ENCODE data around the gene MUC13. TPM values are rescaled to one million over a fixed set of nuclear protein-coding genes. Genes with fewer than 3 reads are reported as not detected.

The MUC13 gene
- total and polyA plus RNA-seq, 2 of the 4 experiments (the other 2 are of a cell fraction) = not detected

DNA sequence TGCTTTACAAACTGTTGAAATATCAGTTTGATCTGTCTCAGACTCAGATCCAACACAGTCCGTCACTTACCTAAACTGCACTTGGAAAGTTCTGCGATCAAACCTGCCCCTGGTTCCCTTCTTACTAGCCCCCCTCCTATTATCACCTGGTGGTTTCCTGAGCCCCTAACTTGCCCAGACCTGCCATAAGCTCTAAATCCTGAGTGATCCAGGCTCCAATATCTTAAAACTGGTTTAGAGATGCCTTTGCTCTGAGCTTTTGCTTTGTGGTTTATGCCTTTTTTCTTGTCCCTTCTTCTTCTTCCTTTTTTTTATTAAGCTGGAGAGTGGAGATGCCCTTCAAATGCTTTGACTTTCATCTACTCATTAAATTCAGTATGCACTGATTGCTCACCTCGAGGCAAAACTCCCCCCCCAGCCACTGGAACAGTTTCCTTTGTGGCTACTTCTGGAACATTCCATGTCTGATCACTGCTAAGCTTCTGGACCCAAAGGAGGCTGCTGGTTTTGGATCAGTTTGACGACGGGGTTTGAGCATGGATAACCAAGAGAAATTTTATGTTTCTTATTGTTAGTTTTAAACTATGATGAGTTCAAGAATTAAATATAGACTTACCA, 43.9 kb downstream of the MUC13 start:
- H4K5ac ChIP-seq (ENCODE audit: low read depth, low read length) = no peak overlapping the region
- no peak overlapping the region for H3K23ac ChIP-seq (ENCODE audit: low read depth, low read length)
- no peak overlapping the region for H4K91ac ChIP-seq (ENCODE audit: insufficient read depth, low read depth, low read length)
- H3K36me3 ChIP-seq (ENCODE audit: control insufficient read depth, insufficient read depth, low read length) = no peaks in the 10 kb centered on the region
- ChIA-PET POLR2A (ENCODE audit: unreplicated experiment) (no interaction called here), CTCF (interaction anchor here (1.1 kb wide), 1 partner anchor 10 kb away, joined by 3 read pairs; no protein-coding TSS in a partner anchor)
- intact Hi-C loops (cut with micrococcal nuclease) (no loop called here), in situ Hi-C loops (cut with MboI; ENCODE audit: low sequenced_read_pairs) (no loop called here), dilution Hi-C loops (cut with HindIII; ENCODE audit: low sequenced_read_pairs, unreplicated experiment) (loop anchor here (25.0 kb wide), 1 partner anchor 128 kb away; no protein-coding TSS in a partner anchor)
- H3K4me1 ChIP-seq (ENCODE audit: control insufficient read depth, insufficient read depth, low read length) = no peaks in the 10 kb centered on the region
- H4K20me1 ChIP-seq (ENCODE audit: insufficient read depth, low read length) = no peaks in the 10 kb centered on the region
- no peak overlapping the region for H2AFZ ChIP-seq (replicated peaks; ENCODE audit: low read length, poor library complexity)
- H3K56ac ChIP-seq (ENCODE audit: extremely low read depth, insufficient read depth, low read length) = no peak overlapping the region
- no peak overlapping the region for H2BK120ac ChIP-seq (ENCODE audit: low read depth, low read length)
- no peak overlapping the region for H3K4me3 ChIP-seq (ENCODE audit: insufficient read depth, low read depth, low read length)
- no TSS peak for BruUV-seq (replicated peaks)
- H3K27me3 ChIP-seq (ENCODE audit: control insufficient read depth, insufficient read depth, low read length) = no peaks in the 10 kb centered on the region
- no peak overlapping the region for H2BK5ac ChIP-seq (ENCODE audit: low read depth, low read length, poor library complexity, severe bottlenecking)
- no peak overlapping the region for H3K14ac ChIP-seq (replicated peaks; ENCODE audit: low read depth, low read length)
- H2AK9ac ChIP-seq (replicated peaks; ENCODE audit: low read depth, low read length, poor library complexity) = no peak overlapping the region
- no peak overlapping the region for H3K9ac ChIP-seq (ENCODE audit: low read depth, low read length)
- ATAC-seq (ENCODE audit: low read depth) (no peak), DNase-seq (no peak)
- H3K27ac ChIP-seq (ENCODE audit: insufficient read depth, low read length) = no peak overlapping the region
- H2BK15ac ChIP-seq (ENCODE audit: low read depth, low read length) = no peak overlapping the region
- peaks cover 0 to 5% of the 10 kb centered on the region in 2 experiments; a peak in 2 of 4 replicates for H3K79me1 ChIP-seq (ENCODE audit: low read depth in 1 of 2, low read length in 2 of 2)
- H3K4me2 ChIP-seq (ENCODE audit: low read depth, low read length) = no peak overlapping the region
- H4K8ac ChIP-seq (ENCODE audit: low read depth in 2 of 2, low read length in 2 of 2) = no peak overlapping the region
- TF ChIP-seq BHLHE40 (IDR thresholded peaks at IDR 0.05; ENCODE audit: low read depth, low read length) = no peak
- TF ChIP-seq, protein P1, sequence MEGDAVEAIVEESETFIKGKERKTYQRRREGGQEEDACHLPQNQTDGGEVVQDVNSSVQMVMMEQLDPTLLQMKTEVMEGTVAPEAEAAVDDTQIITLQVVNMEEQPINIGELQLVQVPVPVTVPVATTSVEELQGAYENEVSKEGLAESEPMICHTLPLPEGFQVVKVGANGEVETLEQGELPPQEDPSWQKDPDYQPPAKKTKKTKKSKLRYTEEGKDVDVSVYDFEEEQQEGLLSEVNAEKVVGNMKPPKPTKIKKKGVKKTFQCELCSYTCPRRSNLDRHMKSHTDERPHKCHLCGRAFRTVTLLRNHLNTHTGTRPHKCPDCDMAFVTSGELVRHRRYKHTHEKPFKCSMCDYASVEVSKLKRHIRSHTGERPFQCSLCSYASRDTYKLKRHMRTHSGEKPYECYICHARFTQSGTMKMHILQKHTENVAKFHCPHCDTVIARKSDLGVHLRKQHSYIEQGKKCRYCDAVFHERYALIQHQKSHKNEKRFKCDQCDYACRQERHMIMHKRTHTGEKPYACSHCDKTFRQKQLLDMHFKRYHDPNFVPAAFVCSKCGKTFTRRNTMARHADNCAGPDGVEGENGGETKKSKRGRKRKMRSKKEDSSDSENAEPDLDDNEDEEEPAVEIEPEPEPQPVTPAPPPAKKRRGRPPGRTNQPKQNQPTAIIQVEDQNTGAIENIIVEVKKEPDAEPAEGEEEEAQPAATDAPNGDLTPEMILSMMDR (conservative IDR thresholded peaks at IDR 0.05; ENCODE audit: low read depth, low read length) = no peak
- TF ChIP-seq RCOR1 (IDR thresholded peaks at IDR 0.05; ENCODE audit: insufficient replicate concordance, low read length) = no peak
- TF ChIP-seq, protein P2, sequence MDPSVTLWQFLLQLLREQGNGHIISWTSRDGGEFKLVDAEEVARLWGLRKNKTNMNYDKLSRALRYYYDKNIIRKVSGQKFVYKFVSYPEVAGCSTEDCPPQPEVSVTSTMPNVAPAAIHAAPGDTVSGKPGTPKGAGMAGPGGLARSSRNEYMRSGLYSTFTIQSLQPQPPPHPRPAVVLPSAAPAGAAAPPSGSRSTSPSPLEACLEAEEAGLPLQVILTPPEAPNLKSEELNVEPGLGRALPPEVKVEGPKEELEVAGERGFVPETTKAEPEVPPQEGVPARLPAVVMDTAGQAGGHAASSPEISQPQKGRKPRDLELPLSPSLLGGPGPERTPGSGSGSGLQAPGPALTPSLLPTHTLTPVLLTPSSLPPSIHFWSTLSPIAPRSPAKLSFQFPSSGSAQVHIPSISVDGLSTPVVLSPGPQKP (IDR thresholded peaks at IDR 0.05; ENCODE audit: borderline replicate concordance, low read depth, low read length) = no peak
- TF ChIP-seq FOS (IDR thresholded peaks at IDR 0.05; ENCODE audit: low read depth, low read length) = no peak
- no peak for TF ChIP-seq CHD1 (IDR thresholded peaks at IDR 0.05; ENCODE audit: low read depth, low read length)
- no peak for TF ChIP-seq NFE2L2 (IDR thresholded peaks at IDR 0.05; ENCODE audit: low read depth, low read length)
- no peak for TF ChIP-seq CEBPB (IDR thresholded peaks at IDR 0.05; ENCODE audit: low read depth, low read length)
- no peak for TF ChIP-seq MXI1 (IDR thresholded peaks at IDR 0.05; ENCODE audit: borderline replicate concordance, low read depth, low read length)
- TF ChIP-seq RFX5 (IDR thresholded peaks at IDR 0.05; ENCODE audit: low read depth, low read length) = no peak
- TF ChIP-seq RAD21 (IDR thresholded peaks at IDR 0.05; ENCODE audit: low read length) = no peak
- no peak for TF ChIP-seq MAFK (IDR thresholded peaks at IDR 0.05; ENCODE audit: low read depth, low read length)
- no peak for TF ChIP-seq SMC3 (IDR thresholded peaks at IDR 0.05; ENCODE audit: low read depth, low read length)
- TF ChIP-seq, protein P3, sequence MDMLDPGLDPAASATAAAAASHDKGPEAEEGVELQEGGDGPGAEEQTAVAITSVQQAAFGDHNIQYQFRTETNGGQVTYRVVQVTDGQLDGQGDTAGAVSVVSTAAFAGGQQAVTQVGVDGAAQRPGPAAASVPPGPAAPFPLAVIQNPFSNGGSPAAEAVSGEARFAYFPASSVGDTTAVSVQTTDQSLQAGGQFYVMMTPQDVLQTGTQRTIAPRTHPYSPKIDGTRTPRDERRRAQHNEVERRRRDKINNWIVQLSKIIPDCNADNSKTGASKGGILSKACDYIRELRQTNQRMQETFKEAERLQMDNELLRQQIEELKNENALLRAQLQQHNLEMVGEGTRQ (IDR thresholded peaks at IDR 0.05; ENCODE audit: low read depth, low read length) = no peak
- no peak for TF ChIP-seq MAZ (IDR thresholded peaks at IDR 0.05; ENCODE audit: borderline replicate concordance, low read depth, low read length)
- TF ChIP-seq POLR2A (IDR thresholded peaks at IDR 0.05; ENCODE audit: low read depth, low read length) = no peak
- no peak overlapping the region for H3K18ac ChIP-seq (ENCODE audit: low read depth, low read length)
- H3K4ac ChIP-seq (ENCODE audit: low read depth, low read length) = no peak overlapping the region
- no peaks in the 10 kb centered on the region for H3K9me3 ChIP-seq (ENCODE audit: control insufficient read depth, insufficient read depth, low read length)
- H2AK5ac ChIP-seq (ENCODE audit: low read depth, low read length) = no peak overlapping the region
- H2BK20ac ChIP-seq (ENCODE audit: low read depth, low read length) = no peak overlapping the region
- H3K9me1 ChIP-seq (ENCODE audit: insufficient read depth, low read length) = 0 out of 2 replicates have a peak, but pooled peaks cover 4% of the 10 kb centered on the region
- no CpG with 5 or more reads among the region's 5 CpGs for WGBS, 2 experiments (ENCODE audit: extremely low coverage in 2 of 2, insufficient read length in 1 of 2)
